K562 (cell line): ENCODE results near the gene LY6G5B. TPM values are rescaled to one million over a fixed set of nuclear protein-coding genes. Genes with fewer than 3 reads are reported as not detected.

Source experiments
- BRD4 ChIP-seq: fragments of 200-600 bp; sonication (generic); IDR thresholded peaks from 2 replicates; pipeline ENCODE4 v1.6.1; 2017; ENCODE audit warnings: inconsistent platforms
- CHD2 ChIP-seq: IDR thresholded peaks from 2 replicates; pipeline ENCODE4 v1.6.1; 2011; ENCODE audit warnings: low read depth, low read length
- CREB1 ChIP-seq, 2 experiments: sonication (generic) in 1 of 2; formaldehyde crosslinking in 1 of 2; IDR thresholded peaks; 2 replicates each; pipeline versions ENCODE4 v1.6.1 to v1.8.0; 2012 to 2022; ENCODE audit warnings: inconsistent platforms in 1 of 2, mild to moderate bottlenecking in 1 of 2, missing genetic modification reagents in 1 of 2, moderate library complexity in 1 of 2
- CREM ChIP-seq: IDR thresholded peaks from 2 replicates; pipeline ENCODE4 v1.6.1; 2014; ENCODE audit warnings: antibody characterized with exemption, low read depth
- CTBP1 ChIP-seq: fragments of 450-650 bp; IDR thresholded peaks from 2 replicates; pipeline ENCODE4 v1.6.1; 2016; ENCODE audit warnings: borderline replicate concordance
- GMEB1 ChIP-seq: fragments of 250-450 bp; sonication (Bioruptor Pico); IDR thresholded peaks from 2 replicates; pipeline ENCODE4 v1.4.0; 2020; ENCODE audit warnings: mild to moderate bottlenecking
- GTF3C2 ChIP-seq: IDR thresholded peaks from 3 replicates; pipeline ENCODE4 v1.6.1; 2011; ENCODE audit warnings: borderline replicate concordance, mild to moderate bottlenecking, moderate library complexity; ENCODE audit not compliant: insufficient read length; ENCODE audit errors: extremely low read depth
- HNRNPK ChIP-seq: fragments of 200-400 bp; formaldehyde crosslinking; IDR thresholded peaks from one replicate; pipeline ENCODE4 v1.6.1; 2018; ENCODE audit warnings: mild to moderate bottlenecking, low read depth, low read length; ENCODE audit not compliant: poor library complexity, severe bottlenecking
- ILK ChIP-seq: fragments of 450-650 bp; IDR thresholded peaks from 2 replicates; pipeline ENCODE4 v1.6.1; 2016; ENCODE audit warnings: missing genetic modification characterization, low read depth, mild to moderate bottlenecking, missing compliant biosample characterization, moderate library complexity, borderline replicate concordance
- KDM5B ChIP-seq: fragments of 200-600 bp; sonication (generic); IDR thresholded peaks from 2 replicates; pipeline ENCODE4 v1.6.1; 2012; ENCODE audit warnings: low read depth, mild to moderate bottlenecking, moderate library complexity, low read length, control low read depth, inconsistent platforms; ENCODE audit not compliant: insufficient replicate concordance
- KHSRP ChIP-seq: fragments of 450-650 bp; IDR thresholded peaks from 2 replicates; pipeline ENCODE4 v1.6.1; 2017
- MAFK ChIP-seq: IDR thresholded peaks from 2 replicates; pipeline ENCODE4 v1.6.1; 2011; ENCODE audit warnings: low read length, improper control_type of control experiment
- MNT ChIP-seq, 2 experiments: fragments of 450-650 bp; conservative IDR thresholded peaks; 2 replicates each; pipeline ENCODE4 v1.6.1; 2017; ENCODE audit warnings: mild to moderate bottlenecking in 2 of 2, moderate library complexity in 2 of 2
- MYBL2 ChIP-seq, 2 experiments: fragments of 450-650 bp in 1 of 2; sonication (generic) in 1 of 2; formaldehyde crosslinking in 1 of 2; IDR thresholded peaks; 2 replicates each; pipeline versions ENCODE4 v1.6.1 to v1.8.1; 2017 to 2022; ENCODE audit warnings: borderline replicate concordance in 1 of 2, inconsistent platforms in 1 of 2, low read depth in 1 of 2, mild to moderate bottlenecking in 1 of 2, missing genetic modification reagents in 1 of 2, moderate library complexity in 1 of 2
- NCOA1 ChIP-seq: fragments of 450-650 bp; IDR thresholded peaks from 2 replicates; pipeline ENCODE4 v1.6.1; 2016; ENCODE audit warnings: low read depth
- RB1 ChIP-seq: fragments of 450-650 bp; IDR thresholded peaks from 2 replicates; pipeline ENCODE4 v1.6.1; 2017; ENCODE audit warnings: low read depth, mild to moderate bottlenecking
- RBM15 ChIP-seq: fragments of 200-400 bp; formaldehyde crosslinking; IDR thresholded peaks from 2 replicates; pipeline ENCODE4 v1.6.1; 2018; ENCODE audit warnings: mild to moderate bottlenecking, low read length, moderate library complexity; ENCODE audit not compliant: insufficient read depth
- RFX5 ChIP-seq: IDR thresholded peaks from 2 replicates; pipeline ENCODE4 v1.6.1; 2011; ENCODE audit warnings: low read depth, mild to moderate bottlenecking, improper control_type of control experiment, low read length
- SAFB2 ChIP-seq: fragments of 200-400 bp; formaldehyde crosslinking; IDR thresholded peaks from 2 replicates; pipeline ENCODE4 v1.6.1; 2018; ENCODE audit warnings: borderline replicate concordance, low read length, low read depth, moderate library complexity; ENCODE audit not compliant: severe bottlenecking
- TEAD4 ChIP-seq, 2 experiments: sonication (generic) in 1 of 2; formaldehyde crosslinking in 1 of 2; IDR thresholded peaks; 2 replicates each; pipeline versions ENCODE4 v1.6.1 to v1.8.0; 2012 to 2022; ENCODE audit warnings: borderline replicate concordance in 1 of 2, inconsistent platforms in 1 of 2, low read length in 1 of 2, mild to moderate bottlenecking in 1 of 2, missing genetic modification reagents in 1 of 2
- polyA plus RNA-seq, 8 experiments: library from polyadenylated mRNA; depleted of rRNA in 4 of 8; stranded (reverse) in 5 of 8; unstranded in 3 of 8; fragments of >200 nt; fragmentation: Nextera tagmentation in 2 of 8; fragmentation: Illumina TruSeq in 1 of 8; extraction: Ambion mirVana in 2 of 8; extraction: Trizol in 1 of 8; gene quantifications; 2 replicates each; pipeline versions ENCODE4 v1.2.1 to v1.2.3, GENCODE V29; 2011 to 2014; ENCODE audit warnings: inconsistent platforms in 1 of 8, missing spikeins in 1 of 8
- total RNA-seq, 7 experiments: library from RNA; depleted of rRNA in 6 of 7; stranded (reverse); fragments of >200 nt in 6 of 7; fragmentation: Illumina TruSeq in 2 of 7; extraction: Trizol in 2 of 7; gene quantifications; 2 replicates each; pipeline versions ENCODE4 v1.2.1 to v1.2.3, GENCODE V29; 2011 to 2021; ENCODE audit warnings: low replicate concordance in 1 of 7

The LY6G5B gene
- total and polyA plus RNA-seq, 9 of the 15 experiments (the other 6 are each of a cell fraction or from before 2014, with no cell fraction given), result 6.0 to 27.0 (median 7.5) TPM

GRCh38 chr6:31680226-31681134 is 10.7 kb downstream of the LY6G5B start, which contains the start of gene LY6G5C (continued):
- TF ChIP-seq CTBP1, result 0 out of 2 replicates have a peak, but pooled peaks have one; percentile 51
- TF ChIP-seq RFX5, result no peak
- TF ChIP-seq CREB1 (IDR thresholded peaks at IDR 0.05), result no peak
- no peak for TF ChIP-seq CREB1 (CRISPR knock-in tag; IDR thresholded peaks at IDR 0.05)
- TF ChIP-seq ILK, result no peak
- TF ChIP-seq GMEB1, result no peak
- TF ChIP-seq MAFK, result 0 out of 2 replicates have a peak, but pooled peaks have one; percentile 40
- TF ChIP-seq CREM, result peak; percentile 74
- no peak for TF ChIP-seq SAFB2
- TF ChIP-seq MNT (conservative IDR thresholded peaks at IDR 0.05), result peak in 1 of 2 experiments; percentile 21; a peak in 1 of 4 replicates
- no peak for TF ChIP-seq KHSRP
- TF ChIP-seq GTF3C2, result no peak
- TF ChIP-seq TEAD4 (IDR thresholded peaks at IDR 0.05; ENCODE audit: low read length), result no peak
- TF ChIP-seq TEAD4 (CRISPR knock-in tag; IDR thresholded peaks at IDR 0.05; ENCODE audit: borderline replicate concordance), result peak; percentile 68; the same call in 1 of the 2 replicates
- TF ChIP-seq KDM5B, result no peak
- no peak for TF ChIP-seq RBM15
- TF ChIP-seq BRD4, result no peak
- TF ChIP-seq RB1, result peak; percentile 84; the same call in 1 of the 2 replicates
- 0 out of 2 replicates have a peak, but pooled peaks have one; percentile 26 for TF ChIP-seq CHD2
- TF ChIP-seq NCOA1, result no peak
- no peak for TF ChIP-seq HNRNPK
- TF ChIP-seq MYBL2 (IDR thresholded peaks at IDR 0.05; ENCODE audit: low read depth), result no peak
- TF ChIP-seq MYBL2 (CRISPR knock-in tag; IDR thresholded peaks at IDR 0.05; ENCODE audit: borderline replicate concordance), result no peak
